Endothelial cell of umbilical vein (primary cell): ENCODE data around the gene PZP. TPM values are rescaled to one million over a fixed set of nuclear protein-coding genes. Genes with fewer than 3 reads are reported as not detected.

ENCODE experiments used
- BruUV-seq: library from RNA; stranded (reverse); fragments of 400-500 nt; replicated peaks from 2 replicates; lab custom pipeline; 2021; lab: Mats Ljungman, UMichigan
- CTCF ChIA-PET: fragments of 300-600, 350-600 bp; sonication (Branson Sonifier 250); formaldehyde crosslinking; loops from one replicate; lab custom pipeline; 2021; ENCODE audit warnings: antibody characterized with exemption, inconsistent platforms; lab: Charles Lee
- POLR2A ChIA-PET: fragments of 300-600, 350-600 bp; sonication (Branson Sonifier 250); formaldehyde crosslinking; loops from one replicate; lab custom pipeline; 2021; ENCODE audit warnings: antibody characterized with exemption, inconsistent platforms; lab: Charles Lee
- DNase-seq: peaks from one replicate; pipeline ENCODE4 v3.0.0-alpha.2; 2011; ENCODE audit warnings: low read depth, low spot score
- FAIRE-seq: peaks from 2 replicates; lab custom pipeline; 2011; peaks lifted over from hg19 to GRCh38; lab: Jason Lieb, UNC
- H2AFZ ChIP-seq: 2 replicates; pipeline ENCODE4 v1.6.0; 2012; ENCODE audit warnings: low read depth, low read length, control low read depth, inconsistent platforms
- H3K27ac ChIP-seq: 2 replicates; pipeline ENCODE4 v1.5.1; 2011; ENCODE audit warnings: low read depth, mild to moderate bottlenecking, control low read depth, low read length, moderate library complexity; ENCODE audit not compliant: insufficient read depth
- H3K27me3 ChIP-seq, 2 experiments: 2 replicates each; pipeline versions ENCODE4 v1.6.0 to v1.6.1; 2011; ENCODE audit warnings: low read length in 2 of 2, mixed read lengths in 1 of 2; ENCODE audit not compliant: control insufficient read depth in 2 of 2, insufficient read depth in 2 of 2
- H3K36me3 ChIP-seq, 2 experiments: 2 replicates in 1 of 2; 3 replicates in 1 of 2; pipeline ENCODE4 v1.5.1; 2011; ENCODE audit warnings: low read length in 2 of 2, mild to moderate bottlenecking in 1 of 2, moderate library complexity in 1 of 2; ENCODE audit not compliant: control insufficient read depth in 2 of 2, insufficient read depth in 2 of 2; ENCODE audit errors: extremely low read depth in 1 of 2
- H3K4me1 ChIP-seq: 3 replicates; pipeline ENCODE4 v1.5.1; 2011; ENCODE audit warnings: mild to moderate bottlenecking, low read length; ENCODE audit not compliant: control insufficient read depth, insufficient read depth; ENCODE audit errors: extremely low read depth
- H3K4me2 ChIP-seq: 2 replicates; pipeline ENCODE4 v1.6.1; 2011; ENCODE audit warnings: low read length, control low read depth, mixed read lengths; ENCODE audit not compliant: insufficient read depth
- H3K4me3 ChIP-seq, 3 experiments: fragments of 200-600 bp in 1 of 3; sonication (generic), shearing (Covaris generic) in 1 of 3; replicated peaks in 1 of 3; 2 replicates each; pipeline ENCODE4 v1.5.1; 2011 to 2016; ENCODE audit warnings: control low read depth in 3 of 3, low read length in 3 of 3, mild to moderate bottlenecking in 2 of 3, inconsistent platforms in 1 of 3, low read depth in 1 of 3, moderate library complexity in 1 of 3; ENCODE audit not compliant: insufficient read depth in 1 of 3
- H3K79me2 ChIP-seq: 2 replicates; pipeline ENCODE4 v1.6.0; 2012; ENCODE audit warnings: low read length, inconsistent platforms; ENCODE audit not compliant: control insufficient read depth, insufficient read depth
- H3K9ac ChIP-seq: replicated peaks from 2 replicates; pipeline ENCODE3; 2011; ENCODE audit warnings: low read length, control low read depth; ENCODE audit not compliant: insufficient read depth; ENCODE audit errors: extremely low read depth
- H3K9me1 ChIP-seq: replicated peaks from 3 replicates; pipeline ENCODE4 v1.6.0; 2011; ENCODE audit warnings: mild to moderate bottlenecking, low read length; ENCODE audit not compliant: control insufficient read depth, insufficient read depth; ENCODE audit errors: extremely low read depth
- H3K9me3 ChIP-seq: replicated peaks from 2 replicates; pipeline ENCODE4 v1.5.1; 2012; ENCODE audit warnings: low read length, inconsistent platforms; ENCODE audit not compliant: control insufficient read depth, insufficient read depth
- H4K20me1 ChIP-seq: replicated peaks from 2 replicates; pipeline ENCODE3; 2011; ENCODE audit warnings: mild to moderate bottlenecking, low read length; ENCODE audit not compliant: control insufficient read depth, insufficient read depth; ENCODE audit errors: extremely low read depth
- CTCF ChIP-seq, 2 donors: IDR thresholded peaks; 1 replicate in 1 of 2; 2 replicates in 1 of 2; pipeline ENCODE4 v1.5.1; 2011; ENCODE audit warnings: low read length in 2 of 2, mild to moderate bottlenecking in 2 of 2, moderate library complexity in 2 of 2, control low read depth in 1 of 2, inconsistent platforms in 1 of 2, low read depth in 1 of 2; ENCODE audit not compliant: insufficient read depth in 1 of 2; ENCODE audit errors: extremely low read depth in 1 of 2
- EZH2 ChIP-seq: IDR thresholded peaks from 2 replicates; pipeline ENCODE4 v1.6.1; 2012; ENCODE audit warnings: borderline replicate concordance, low read depth, mild to moderate bottlenecking, moderate library complexity, low read length, inconsistent platforms; ENCODE audit not compliant: severe bottlenecking
- FOS ChIP-seq: IDR thresholded peaks from 2 replicates; pipeline ENCODE4 v1.6.1; 2011; ENCODE audit warnings: mild to moderate bottlenecking, low read length, moderate library complexity, borderline replicate concordance; ENCODE audit not compliant: insufficient read depth
- GATA2 ChIP-seq: IDR thresholded peaks from 2 replicates; pipeline ENCODE4 v1.7.0; 2011; ENCODE audit warnings: low read depth, mild to moderate bottlenecking, moderate library complexity, mixed read lengths, low read length; ENCODE audit not compliant: insufficient read length, insufficient read depth
- JUN ChIP-seq: IDR thresholded peaks from 2 replicates; pipeline ENCODE4 v1.6.1; 2011; ENCODE audit warnings: borderline replicate concordance, low read depth; ENCODE audit not compliant: insufficient read length, insufficient read depth
- MAX ChIP-seq: IDR thresholded peaks from 2 replicates; pipeline ENCODE4 v1.6.1; 2011; ENCODE audit not compliant: insufficient read depth, insufficient read length
- MYC ChIP-seq: IDR thresholded peaks from one replicate; pipeline ENCODE4 v1.6.1; 2011; ENCODE audit warnings: mild to moderate bottlenecking, low read depth, low read length
- POLR2A ChIP-seq: IDR thresholded peaks from 2 replicates; pipeline ENCODE4 v1.6.1; 2012; ENCODE audit warnings: low read depth, mild to moderate bottlenecking, control low read depth, low read length
- POLR2AphosphoS5 ChIP-seq: IDR thresholded peaks from 2 replicates; pipeline ENCODE4 v1.6.1; 2012; ENCODE audit warnings: low read depth, mild to moderate bottlenecking, control low read depth, low read length, moderate library complexity; ENCODE audit not compliant: insufficient read depth
- dilution Hi-C: fragments of 300-500 bp; cut with MboI; formaldehyde crosslinking; loops from one replicate; pipeline ENCODE4 v1.15.0; 2019; ENCODE audit warnings: low sequenced_read_pairs; ENCODE audit not compliant: extremely low pct_ligation_motif_present
- intact Hi-C: fragments of 100-400 bp; cut with micrococcal nuclease; formaldehyde crosslinking; loops from one replicate; pipeline ENCODE4 v1.10.0; 2022
- polyA plus RNA-seq, 4 experiments: library from polyadenylated mRNA; depleted of rRNA in 3 of 4; stranded (reverse) in 3 of 4; unstranded in 1 of 4; fragments of >200 nt; gene quantifications; 2 replicates each; pipeline versions ENCODE4 v1.2.1 to v1.2.3, GENCODE V29; 2011 to 2012; ENCODE audit warnings: missing spikeins in 1 of 4
- total RNA-seq: library from RNA; stranded (reverse); gene quantifications from 2 replicates; pipeline ENCODE4 v1.2.3, GENCODE V29; 2021

The PZP gene
- total and polyA plus RNA-seq, 2 donors (not counting 3 experiments of a cell fraction or from before 2014, with no cell fraction given), result 0.73 to 0.84 TPM

GRCh38 chr12:9104767-9105423 is 103.3 kb downstream of the PZP start:
- ChIA-PET CTCF (interaction anchor here (0.8 kb wide), 2 partner anchors 10 to 561 kb away, joined by 3 read pairs; no protein-coding TSS in a partner anchor), POLR2A (no interaction called here)
- dilution Hi-C loops, result no loop called here
- H2AFZ ChIP-seq, result no peak overlapping the region
- DNase-seq, result no peak
- no peak for FAIRE-seq
- no peak overlapping the region for H3K4me3 ChIP-seq
- H3K9me1 ChIP-seq, result no peaks in the 10 kb centered on the region
- no peaks in the 10 kb centered on the region for H3K4me1 ChIP-seq
- no peaks in the 10 kb centered on the region for H3K36me3 ChIP-seq
- intact Hi-C loops, result no loop called here
- H3K4me2 ChIP-seq, result no peak overlapping the region
- no peak for TF ChIP-seq FOS
- no peak for TF ChIP-seq JUN
- TF ChIP-seq POLR2A, result no peak
- TF ChIP-seq POLR2AphosphoS5, result no peak
- TF ChIP-seq EZH2, result no peak
- TF ChIP-seq CTCF (IDR thresholded peaks at IDR 0.05; ENCODE audit: extremely low read depth in 1 of 2, insufficient read depth in 1 of 2, low read depth in 1 of 2, low read length in 2 of 2), result no peak
- TF ChIP-seq GATA2, result no peak
- no peak for TF ChIP-seq MAX
- TF ChIP-seq MYC, result no peak
- no peak overlapping the region for H3K27ac ChIP-seq
- H3K79me2 ChIP-seq, result no peaks in the 10 kb centered on the region
- no peaks in the 10 kb centered on the region for H3K9me3 ChIP-seq
- no TSS peak for BruUV-seq
- no peaks in the 10 kb centered on the region for H4K20me1 ChIP-seq
- no peak overlapping the region for H3K9ac ChIP-seq
- peaks cover 0 to 3% of the 10 kb centered on the region in 2 experiments for H3K27me3 ChIP-seq
